Endothelial cell of coronary artery (primary cell): ENCODE results near the gene CEP170. TPM values are rescaled to one million over a fixed set of nuclear protein-coding genes. Genes with fewer than 3 reads are reported as not detected.

Source experiments
- total RNA-seq: library from RNA; depleted of rRNA; stranded (reverse); fragments of >200 nt; gene quantifications from 2 replicates; pipeline ENCODE4 v1.2.3, GENCODE V29; 2014

CEP170 gene
- total RNA-seq, result 154 and 156 TPM in 2 replicates

GRCh38 chr1:243254927-243255790 lies at the start of gene CEP170:
Gene CEP170, minus strand, starts transcription at chr1:243255281. Its CDS starts 30,001 bp downstream, at chr1:243225280.

GRCh38 chr1:243255791-243256512 lies 871 bp upstream of the CEP170 start, which contains the start of gene SDCCAG8:
Gene SDCCAG8, plus strand, starts transcription at chr1:243256041. Its CDS starts 133 bp downstream, at chr1:243256174.

Other genes starting within 250 kb of the CEP170 start
- 39.0 and 48.5 TPM in 2 replicates for gene SDCCAG8, start 760 bp upstream of the CEP170 start, total RNA-seq